H9 (cell line): ENCODE measurements around the gene PMIS2. TPM values are rescaled to one million over a fixed set of nuclear protein-coding genes. Genes with fewer than 3 reads are reported as not detected.
"Not testable (repeated sequence)": the region's sequence is repeated elsewhere in the genome, so short reads cannot be mapped to it uniquely, and the experiment has no call there.

ENCODE experiments used
- DNase-seq: peaks from one replicate; pipeline ENCODE4 v3.0.0-alpha.2; 2017
- H2AFZ ChIP-seq: one replicate; pipeline ENCODE4 v1.6.1; 2013; ENCODE audit warnings: mild to moderate bottlenecking, low read length, control low read depth, moderate library complexity
- H2AK5ac ChIP-seq: 2 replicates; pipeline ENCODE4 v1.6.1; 2013; ENCODE audit warnings: low read length, control low read depth, mixed read lengths; ENCODE audit not compliant: insufficient read length
- H2BK120ac ChIP-seq: one replicate; pipeline ENCODE4 v1.6.1; 2013; ENCODE audit warnings: low read depth, mild to moderate bottlenecking, low read length, control low read depth, inconsistent platforms; ENCODE audit not compliant: poor library complexity, severe bottlenecking
- H2BK12ac ChIP-seq: 2 replicates; pipeline ENCODE4 v1.6.1; 2013; ENCODE audit warnings: low read length, control low read depth, mixed read lengths, low read depth; ENCODE audit not compliant: insufficient read length
- H2BK15ac ChIP-seq: 2 replicates; pipeline ENCODE4 v1.6.1; 2013; ENCODE audit warnings: low read depth, low read length, control low read depth
- H2BK20ac ChIP-seq: one replicate; pipeline ENCODE4 v1.6.1; 2013; ENCODE audit warnings: low read depth, mild to moderate bottlenecking, low read length, control low read depth, inconsistent platforms; ENCODE audit not compliant: poor library complexity, severe bottlenecking
- H2BK5ac ChIP-seq: 2 replicates; pipeline ENCODE4 v1.6.1; 2013; ENCODE audit warnings: low read length, control low read depth, mixed read lengths; ENCODE audit not compliant: insufficient read length
- H3K14ac ChIP-seq: 2 replicates; pipeline ENCODE4 v1.6.1; 2013; ENCODE audit warnings: low read length, control low read depth; ENCODE audit not compliant: insufficient read depth
- H3K18ac ChIP-seq: 2 replicates; pipeline ENCODE4 v1.6.1; 2013; ENCODE audit warnings: low read depth, mild to moderate bottlenecking, mixed read lengths, low read length, control low read depth; ENCODE audit not compliant: insufficient read length
- H3K23ac ChIP-seq: 2 replicates; pipeline ENCODE4 v1.6.1; 2013; ENCODE audit warnings: low read length, control low read depth, mixed read lengths, low read depth; ENCODE audit not compliant: insufficient read length
- H3K23me2 ChIP-seq: 2 replicates; pipeline ENCODE4 v1.6.1; 2013; ENCODE audit warnings: low read depth, mild to moderate bottlenecking, mixed read lengths, low read length, control low read depth; ENCODE audit not compliant: insufficient read length, poor library complexity, severe bottlenecking
- H3K27ac ChIP-seq: 2 replicates; pipeline ENCODE4 v1.5.1; 2013; ENCODE audit warnings: low read length, control low read depth, mixed read lengths, low read depth; ENCODE audit not compliant: insufficient read length
- H3K27me3 ChIP-seq: 2 replicates; pipeline ENCODE4 v1.6.1; 2013; ENCODE audit warnings: low read length, control low read depth, inconsistent platforms; ENCODE audit not compliant: insufficient read depth
- H3K4ac ChIP-seq: 2 replicates; pipeline ENCODE4 v1.6.1; 2013; ENCODE audit warnings: low read depth, mild to moderate bottlenecking, control low read depth, inconsistent platforms, low read length, moderate library complexity
- H3K4me1 ChIP-seq: 2 replicates; pipeline ENCODE4 v1.6.1; 2013; ENCODE audit warnings: low read length, control low read depth, inconsistent platforms; ENCODE audit not compliant: insufficient read depth
- H3K4me2 ChIP-seq: 2 replicates; pipeline ENCODE4 v1.6.1; 2013; ENCODE audit warnings: low read length, control low read depth, mixed read lengths; ENCODE audit not compliant: insufficient read length, insufficient read depth
- H3K56ac ChIP-seq: 2 replicates; pipeline ENCODE4 v1.6.1; 2013; ENCODE audit warnings: low read depth, mild to moderate bottlenecking, mixed read lengths, low read length, control low read depth; ENCODE audit not compliant: insufficient read length
- H3K79me1 ChIP-seq: 2 replicates; pipeline ENCODE4 v1.6.1; 2013; ENCODE audit warnings: low read depth, mild to moderate bottlenecking, moderate library complexity, low read length, control low read depth, inconsistent platforms; ENCODE audit not compliant: insufficient read depth, poor library complexity, severe bottlenecking
- H3K79me2 ChIP-seq: 2 replicates; pipeline ENCODE4 v1.6.1; 2013; ENCODE audit warnings: low read length, control low read depth, inconsistent platforms; ENCODE audit not compliant: insufficient read depth
- H3K9ac ChIP-seq: 2 replicates; pipeline ENCODE4 v1.6.1; 2013; ENCODE audit warnings: low read length, control low read depth, mixed read lengths; ENCODE audit not compliant: insufficient read length; ENCODE audit errors: extremely low read depth
- H3K9me3 ChIP-seq: one replicate; pipeline ENCODE4 v1.6.1; 2013; ENCODE audit warnings: low read depth, low read length, inconsistent platforms; ENCODE audit not compliant: control insufficient read depth
- H3T11ph ChIP-seq: one replicate; pipeline ENCODE4 v1.6.1; 2013; ENCODE audit warnings: mild to moderate bottlenecking, low read length, control low read depth, inconsistent platforms
- H4K20me1 ChIP-seq: one replicate; pipeline ENCODE4 v1.6.1; 2013; ENCODE audit not compliant: control insufficient read depth, insufficient read length, insufficient read depth
- H4K5ac ChIP-seq: 2 replicates; pipeline ENCODE4 v1.6.1; 2013; ENCODE audit warnings: low read depth, mild to moderate bottlenecking, mixed read lengths, low read length, control low read depth; ENCODE audit not compliant: insufficient read length
- H4K8ac ChIP-seq: replicated peaks from 2 replicates; pipeline ENCODE4 v1.6.1; 2013; ENCODE audit warnings: low read length, control low read depth, mixed read lengths, low read depth; ENCODE audit not compliant: insufficient read length
- H4K91ac ChIP-seq: 2 replicates; pipeline ENCODE4 v1.6.1; 2013; ENCODE audit warnings: low read depth, mild to moderate bottlenecking, moderate library complexity, mixed read lengths, low read length, control low read depth; ENCODE audit not compliant: insufficient read length
- H3K27ac Mint-ChIP-seq, 3 experiments: 2 replicates in 2 of 3; 3 replicates in 1 of 3; pipeline ENCODE4 v1.8.0; 2020 to 2021; ENCODE audit warnings: mixed read lengths in 3 of 3, mild to moderate bottlenecking in 1 of 3, moderate library complexity in 1 of 3
- H3K27me3 Mint-ChIP-seq: 2 replicates; pipeline ENCODE4 v1.8.0; 2021; ENCODE audit warnings: low read depth, mild to moderate bottlenecking, moderate library complexity, mixed read lengths
- H3K36me3 Mint-ChIP-seq, 3 experiments: 2 replicates in 2 of 3; 3 replicates in 1 of 3; pipeline ENCODE4 v1.8.0; 2020 to 2021; ENCODE audit warnings: low read depth in 3 of 3, mixed read lengths in 3 of 3; ENCODE audit not compliant: insufficient read depth in 1 of 3
- H3K4me1 Mint-ChIP-seq, 2 experiments: 2 replicates each; pipeline ENCODE4 v1.8.0; 2020; ENCODE audit warnings: mixed read lengths in 2 of 2
- H3K4me3 Mint-ChIP-seq, 2 experiments: 2 replicates in 1 of 2; 3 replicates in 1 of 2; pipeline ENCODE4 v1.8.0; 2020 to 2021; ENCODE audit warnings: mild to moderate bottlenecking in 2 of 2, mixed read lengths in 2 of 2, moderate library complexity in 1 of 2
- H3K9me3 Mint-ChIP-seq, 2 experiments: 2 replicates in 1 of 2; 3 replicates in 1 of 2; pipeline ENCODE4 v1.8.0; 2020; ENCODE audit warnings: mild to moderate bottlenecking in 2 of 2, mixed read lengths in 2 of 2, moderate library complexity in 1 of 2
- WGBS: extraction: QIAGEN DNeasy Blood & Tissue Kit; methylation state at CpG from one replicate; pipeline ENCODE4 v1.1.7; 2013; ENCODE audit warnings: missing lambda C conversion rate, low lambda C conversion rate, mixed read lengths; ENCODE audit not compliant: insufficient read length; ENCODE audit errors: extremely low coverage; 5-methylcytosine and 5-hydroxymethylcytosine counted together
- total RNA-seq: library from RNA; stranded (reverse); gene quantifications from 2 replicates; pipeline ENCODE4 v1.2.1, GENCODE V29; 2021
- TF ChIP-seq, protein P1 (sequence below): fragments of 200-600 bp; sonication (generic); conservative IDR thresholded peaks from 3 replicates; pipeline ENCODE4 v1.8.0; 2021; ENCODE audit warnings: antibody characterized with exemption, mild to moderate bottlenecking

The PMIS2 gene
- total RNA-seq, 1 experiment from 2014 or later, result not detected

DNA sequence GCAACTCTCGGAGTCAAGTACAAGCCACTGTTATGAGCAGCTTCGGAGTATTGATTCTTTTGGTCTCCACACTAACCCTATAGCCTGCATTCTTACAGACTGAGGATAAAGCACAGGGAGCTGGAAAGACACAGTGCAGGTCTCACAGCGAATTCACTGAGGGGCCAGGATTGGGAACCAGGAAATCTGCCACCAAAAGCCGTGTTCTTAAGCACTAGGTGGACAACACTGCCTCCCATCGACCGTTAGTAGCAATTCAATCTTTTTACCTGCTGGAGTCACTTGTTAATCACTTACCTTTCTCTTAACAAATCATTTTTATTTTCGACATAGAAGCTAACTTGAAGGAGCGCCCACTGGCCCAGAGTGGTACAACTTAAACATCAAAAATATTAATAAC lies 6.3 kb downstream of the PMIS2 start:
- no peak overlapping the region for H2BK120ac ChIP-seq
- no peak overlapping the region for H4K8ac ChIP-seq
- no peak overlapping the region for H3K4me3 Mint-ChIP-seq
- no peaks in the 10 kb centered on the region for H3K27me3 ChIP-seq
- H3K27me3 Mint-ChIP-seq, result peaks cover 23% of the 10 kb centered on the region
- H3K4ac ChIP-seq, result no peak overlapping the region
- no peak overlapping the region for H2BK12ac ChIP-seq
- WGBS, result no CpG with 5 or more reads among the region's 8 CpGs
- H3K9ac ChIP-seq, result no peak overlapping the region
- no peak overlapping the region for H4K91ac ChIP-seq
- H2BK20ac ChIP-seq, result no peak overlapping the region
- H4K20me1 ChIP-seq, result no peaks in the 10 kb centered on the region
- H3K23ac ChIP-seq, result no peak overlapping the region
- H3K36me3 Mint-ChIP-seq, result no peaks in the 10 kb centered on the region
- TF ChIP-seq, protein P1, sequence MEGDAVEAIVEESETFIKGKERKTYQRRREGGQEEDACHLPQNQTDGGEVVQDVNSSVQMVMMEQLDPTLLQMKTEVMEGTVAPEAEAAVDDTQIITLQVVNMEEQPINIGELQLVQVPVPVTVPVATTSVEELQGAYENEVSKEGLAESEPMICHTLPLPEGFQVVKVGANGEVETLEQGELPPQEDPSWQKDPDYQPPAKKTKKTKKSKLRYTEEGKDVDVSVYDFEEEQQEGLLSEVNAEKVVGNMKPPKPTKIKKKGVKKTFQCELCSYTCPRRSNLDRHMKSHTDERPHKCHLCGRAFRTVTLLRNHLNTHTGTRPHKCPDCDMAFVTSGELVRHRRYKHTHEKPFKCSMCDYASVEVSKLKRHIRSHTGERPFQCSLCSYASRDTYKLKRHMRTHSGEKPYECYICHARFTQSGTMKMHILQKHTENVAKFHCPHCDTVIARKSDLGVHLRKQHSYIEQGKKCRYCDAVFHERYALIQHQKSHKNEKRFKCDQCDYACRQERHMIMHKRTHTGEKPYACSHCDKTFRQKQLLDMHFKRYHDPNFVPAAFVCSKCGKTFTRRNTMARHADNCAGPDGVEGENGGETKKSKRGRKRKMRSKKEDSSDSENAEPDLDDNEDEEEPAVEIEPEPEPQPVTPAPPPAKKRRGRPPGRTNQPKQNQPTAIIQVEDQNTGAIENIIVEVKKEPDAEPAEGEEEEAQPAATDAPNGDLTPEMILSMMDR, result peak; percentile 81
- no peak overlapping the region for H3K27ac ChIP-seq
- no peak overlapping the region for H3K56ac ChIP-seq
- no peak overlapping the region for H2AFZ ChIP-seq
- H3K79me2 ChIP-seq, result no peaks in the 10 kb centered on the region
- H2AK5ac ChIP-seq, result no peak overlapping the region
- no peak overlapping the region for H3K4me2 ChIP-seq
- no peak overlapping the region for H2BK5ac ChIP-seq
- H3K4me1 ChIP-seq, result no peaks in the 10 kb centered on the region
- H2BK15ac ChIP-seq, result no peak overlapping the region
- no peak overlapping the region for H3K27ac Mint-ChIP-seq
- peak; percentile 64 for DNase-seq
- H3K18ac ChIP-seq, result no peak overlapping the region
- H4K5ac ChIP-seq, result no peak overlapping the region
- H3K23me2 ChIP-seq, result no peaks in the 10 kb centered on the region
- H3T11ph ChIP-seq, result no peak overlapping the region
- H3K9me3 Mint-ChIP-seq, result no peaks in the 10 kb centered on the region
- H3K9me3 ChIP-seq, result no peaks in the 10 kb centered on the region
- no peak overlapping the region for H3K14ac ChIP-seq
- H3K4me1 Mint-ChIP-seq, result peaks cover 0 to 2% of the 10 kb centered on the region in 2 experiments; a peak in 1 of 4 replicates
- H3K79me1 ChIP-seq, result no peaks in the 10 kb centered on the region

DNA sequence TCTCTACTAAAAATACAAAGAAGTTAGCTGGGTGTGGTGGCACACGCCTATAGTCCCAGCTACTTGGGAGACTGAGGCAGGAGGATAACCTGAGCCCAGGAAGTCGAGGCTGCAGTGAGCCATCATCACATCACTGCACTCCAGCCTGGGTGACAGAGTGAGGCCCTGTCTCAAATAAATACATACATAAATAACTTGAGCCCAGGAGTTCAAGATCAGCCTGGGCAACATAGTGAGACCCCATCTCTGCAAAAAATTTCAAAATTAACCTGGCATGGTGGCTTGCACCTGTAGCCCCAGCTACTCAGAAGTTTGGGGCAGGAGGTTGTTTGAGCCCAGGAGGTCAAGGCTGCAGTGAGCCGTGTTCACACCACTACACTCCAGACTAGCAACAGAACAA lies 9.1 kb downstream of the PMIS2 start:
- not testable (repeated sequence) for H4K20me1 ChIP-seq, H4K91ac ChIP-seq, H4K5ac ChIP-seq, H2BK20ac ChIP-seq, H3K4me3 Mint-ChIP-seq, H3K9ac ChIP-seq, H3K27me3 ChIP-seq, H3K36me3 Mint-ChIP-seq, H3K9me3 Mint-ChIP-seq, H2AK5ac ChIP-seq, H3K27ac ChIP-seq, H3K4me1 Mint-ChIP-seq, H3K4ac ChIP-seq, H2BK5ac ChIP-seq, H3K9me3 ChIP-seq, H3K14ac ChIP-seq, H3K4me2 ChIP-seq, H2BK120ac ChIP-seq, H3K79me1 ChIP-seq, H3K18ac ChIP-seq, H3K56ac ChIP-seq, H2BK12ac ChIP-seq, H3K23me2 ChIP-seq, DNase-seq, H3T11ph ChIP-seq, H3K79me2 ChIP-seq, H3K23ac ChIP-seq, H4K8ac ChIP-seq, H2AFZ ChIP-seq, H2BK15ac ChIP-seq, H3K27ac Mint-ChIP-seq, H3K4me1 ChIP-seq
- H3K27me3 Mint-ChIP-seq, result peaks cover 22% of the 10 kb centered on the region
- no CpG with 5 or more reads among the region's 3 CpGs for WGBS
